Liver (tissue), 9 donors: Measurements from ENCODE around the gene DAGLA. TPM values are rescaled to one million over a fixed set of nuclear protein-coding genes. Genes with fewer than 3 reads are reported as not detected.

ENCODE experiments used
- DNase-seq: peaks from one replicate; pipeline ENCODE4 v3.0.0-alpha.2; 2017; ENCODE audit warnings: low spot score
- H3K27ac ChIP-seq, 2 donors: one replicate each; pipeline ENCODE4 v1.7.0; 2013; ENCODE audit warnings: inconsistent platforms in 2 of 2, low read length in 2 of 2, control low read depth in 1 of 2, low read depth in 1 of 2, mild to moderate bottlenecking in 1 of 2
- H3K27me3 ChIP-seq, 4 donors: one replicate each; pipeline versions ENCODE4 v1.6.1 to v1.7.0; 2013; ENCODE audit warnings: low read length in 3 of 4, inconsistent platforms in 1 of 4, mild to moderate bottlenecking in 1 of 4, moderate library complexity in 1 of 4; ENCODE audit not compliant: control insufficient read depth in 4 of 4, insufficient read depth in 4 of 4
- H3K36me3 ChIP-seq, 4 donors: one replicate each; pipeline versions ENCODE4 v1.6.1 to v1.7.0; 2013; ENCODE audit warnings: low read length in 3 of 4, mild to moderate bottlenecking in 3 of 4, low read depth in 1 of 4, moderate library complexity in 1 of 4; ENCODE audit not compliant: control insufficient read depth in 4 of 4, insufficient read depth in 3 of 4
- H3K4me1 ChIP-seq, 4 donors: one replicate each; pipeline versions ENCODE4 v1.6.1 to v1.7.0; 2013; ENCODE audit warnings: low read length in 3 of 4, mild to moderate bottlenecking in 3 of 4, moderate library complexity in 1 of 4; ENCODE audit not compliant: control insufficient read depth in 4 of 4, insufficient read depth in 4 of 4
- H3K4me3 ChIP-seq, 3 donors: one replicate each; pipeline versions ENCODE4 v1.6.1 to v1.7.0; 2013; ENCODE audit warnings: low read length in 3 of 3, control low read depth in 1 of 3, low read depth in 1 of 3, mild to moderate bottlenecking in 1 of 3
- H3K9ac ChIP-seq, 2 donors: one replicate each; pipeline ENCODE4 v1.7.0; 2013; ENCODE audit warnings: low read length in 2 of 2, mild to moderate bottlenecking in 2 of 2, moderate library complexity in 2 of 2, control low read depth in 1 of 2, low read depth in 1 of 2
- H3K9me3 ChIP-seq, 4 donors: one replicate each; pipeline versions ENCODE4 v1.6.1 to v1.7.0; 2013; ENCODE audit warnings: low read length in 3 of 4; ENCODE audit not compliant: control insufficient read depth in 4 of 4
- CTCF ChIP-seq: fragments of 150-350 bp; IDR thresholded peaks from 2 replicates; pipeline ENCODE4 v1.5.1; 2017; ENCODE audit warnings: improper control_type of control experiment, low read depth, low read length; ENCODE audit not compliant: missing input control
- EGR1 ChIP-seq, 2 donors: IDR thresholded peaks; 2 replicates each; pipeline ENCODE4 v1.6.1; 2016 to 2018; ENCODE audit warnings: antibody characterized with exemption in 2 of 2, low read depth in 2 of 2
- FOXA2 ChIP-seq: IDR thresholded peaks from 2 replicates; pipeline ENCODE4 v1.6.1; 2016; ENCODE audit warnings: antibody characterized with exemption
- GABPA ChIP-seq, 2 donors: IDR thresholded peaks in 1 of 2; conservative IDR thresholded peaks in 1 of 2; 2 replicates each; pipeline ENCODE4 v1.6.1; 2016; ENCODE audit warnings: antibody characterized with exemption in 2 of 2, mild to moderate bottlenecking in 1 of 2, moderate library complexity in 1 of 2
- HNF4A ChIP-seq, 2 donors: conservative IDR thresholded peaks; 2 replicates each; pipeline ENCODE4 v1.6.1; 2016; ENCODE audit warnings: antibody characterized with exemption in 2 of 2, mild to moderate bottlenecking in 2 of 2
- HNF4G ChIP-seq: IDR thresholded peaks from 2 replicates; pipeline ENCODE4 v1.6.1; 2016; ENCODE audit warnings: antibody characterized with exemption
- NR2F2 ChIP-seq: IDR thresholded peaks from 2 replicates; pipeline ENCODE4 v1.6.1; 2016; ENCODE audit warnings: antibody characterized with exemption
- REST ChIP-seq: IDR thresholded peaks from 2 replicates; pipeline ENCODE4 v1.6.1; 2016; ENCODE audit warnings: antibody characterized with exemption, mild to moderate bottlenecking
- RXRA ChIP-seq, 2 donors: IDR thresholded peaks; 2 replicates each; pipeline ENCODE4 v1.6.1; 2017 to 2018; ENCODE audit warnings: antibody characterized with exemption in 2 of 2, mild to moderate bottlenecking in 1 of 2
- SP1 ChIP-seq: IDR thresholded peaks from 2 replicates; pipeline ENCODE4 v1.6.1; 2018; ENCODE audit warnings: antibody characterized with exemption, mild to moderate bottlenecking
- YY1 ChIP-seq: IDR thresholded peaks from 2 replicates; pipeline ENCODE4 v1.6.1; 2016; ENCODE audit warnings: antibody characterized with exemption, mild to moderate bottlenecking
- ZBTB33 ChIP-seq: IDR thresholded peaks from 2 replicates; pipeline ENCODE4 v1.6.1; 2016; ENCODE audit warnings: antibody characterized with exemption
- WGBS: extraction: QIAGEN DNeasy Blood & Tissue Kit; methylation state at CpG from one replicate; pipeline ENCODE4 v1.1.7; 2013; 5-methylcytosine and 5-hydroxymethylcytosine counted together
- polyA plus RNA-seq, 2 donors: library from polyadenylated mRNA; stranded (reverse) in 1 of 2; unstranded in 1 of 2; fragments of 200-250 nt in 1 of 2; fragments of >200 nt in 1 of 2; fragmentation: Nextera tagmentation in 1 of 2; extraction: Ambion mirVana in 1 of 2; gene quantifications; one replicate each; pipeline versions ENCODE4 v1.2.1 to v1.2.3, GENCODE V29; 2013 to 2015
- total RNA-seq, 2 donors: library from RNA; depleted of rRNA; stranded (reverse); fragments of >200 nt; gene quantifications; one replicate each; pipeline ENCODE4 v1.2.3, GENCODE V29; 2014
- donor health status: healthy.
- donor health status: healthy.
- donor health status: healthy.
- donor health status: healthy.
- donor health status: healthy.

The DAGLA gene
- total and polyA plus RNA-seq, 4 donors = 0.13 to 0.84 (median 0.60) TPM

- Histone ChIP-seq H3K27ac (no peak overlapping the region), H3K4me1 (no peaks in the 10 kb centered on the region), H3K9ac (no peak overlapping the region), H3K9me3 (no peaks in the 10 kb centered on the region), H3K4me3 (no peak overlapping the region), H3K36me3 (no peaks in the 10 kb centered on the region), H3K27me3 (no peaks in the 10 kb centered on the region)
- WGBS = 91% methylated on average over 17 of the region's 17 CpGs
- DNase-seq = no peak
- TF ChIP-seq CTCF (no peak), EGR1 (IDR thresholded peaks at IDR 0.05; ENCODE audit: low read depth in 2 of 2) (no peak), GABPA (IDR thresholded peaks at IDR 0.05 in 1 of 2, conservative IDR thresholded peaks at IDR 0.05 in 1 of 2) (no peak), SP1 (no peak), NR2F2 (no peak), HNF4A (conservative IDR thresholded peaks at IDR 0.05) (no peak)
These were observed 55.2 kb downstream of the DAGLA start for GRCh38 chr11:61735391-61735790.

GRCh38 chr11:61736310-61736709, 56.1 kb downstream of the DAGLA start:
- no peaks in the 10 kb centered on the region for H3K9me3 ChIP-seq
- H3K9ac ChIP-seq = no peak overlapping the region
- no peak for DNase-seq
- TF ChIP-seq REST (no peak), ZBTB33 (no peak)
- no peaks in the 10 kb centered on the region for H3K27me3 ChIP-seq
- 88% methylated on average over 5 of the region's 5 CpGs for WGBS
- no peaks in the 10 kb centered on the region for H3K4me1 ChIP-seq
- H3K36me3 ChIP-seq = no peaks in the 10 kb centered on the region
- no peak overlapping the region for H3K27ac ChIP-seq
- H3K4me3 ChIP-seq = no peak overlapping the region

GRCh38 chr11:61737131-61737530, 56.9 kb downstream of the DAGLA start:
- no peak overlapping the region for H3K27ac ChIP-seq
- H3K9ac ChIP-seq = no peak overlapping the region
- no peaks in the 10 kb centered on the region for H3K4me1 ChIP-seq
- no peaks in the 10 kb centered on the region for H3K27me3 ChIP-seq
- WGBS = 90% methylated on average over 12 of the region's 12 CpGs
- TF ChIP-seq SP1 = no peak
- no peak for TF ChIP-seq EGR1 (IDR thresholded peaks at IDR 0.05; ENCODE audit: low read depth in 2 of 2)
- TF ChIP-seq RXRA (IDR thresholded peaks at IDR 0.05) = no peak
- TF ChIP-seq YY1 = no peak
- TF ChIP-seq HNF4G = no peak
- no peak for TF ChIP-seq REST
- no peak for TF ChIP-seq NR2F2
- TF ChIP-seq FOXA2 = no peak
- no peak for TF ChIP-seq GABPA (IDR thresholded peaks at IDR 0.05 in 1 of 2, conservative IDR thresholded peaks at IDR 0.05 in 1 of 2)
- no peaks in the 10 kb centered on the region for H3K9me3 ChIP-seq
- no peaks in the 10 kb centered on the region for H3K36me3 ChIP-seq
- DNase-seq = no peak
- H3K4me3 ChIP-seq = no peak overlapping the region
